Karpas-422 (cell line): ENCODE measurements around the gene BTBD16. TPM values are rescaled to one million over a fixed set of nuclear protein-coding genes. Genes with fewer than 3 reads are reported as not detected.

ENCODE experiments used
- DNase-seq: peaks from one replicate; pipeline ENCODE4 v3.0.0-alpha.2; 2015
- H2AFZ ChIP-seq: fragments of 200-600 bp; sonication (generic); 2 replicates; pipeline ENCODE4 v1.6.1; 2014; ENCODE audit warnings: antibody characterized with exemption, low read length, mixed read lengths
- H3K27ac ChIP-seq: fragments of 200-600 bp; sonication (generic); 2 replicates; pipeline ENCODE4 v1.5.1; 2014; ENCODE audit warnings: mild to moderate bottlenecking, low read length, moderate library complexity
- H3K27me3 ChIP-seq: fragments of 200-600 bp; sonication (generic); 2 replicates; pipeline ENCODE4 v1.6.1; 2014; ENCODE audit warnings: low read length, mixed read lengths
- H3K36me3 ChIP-seq: fragments of 200-600 bp; sonication (generic); 2 replicates; pipeline ENCODE4 v1.6.1; 2014; ENCODE audit warnings: low read length, mixed read lengths; ENCODE audit not compliant: insufficient read depth
- H3K4me1 ChIP-seq: fragments of 200-600 bp; sonication (generic); 2 replicates; pipeline ENCODE4 v1.6.1; 2014; ENCODE audit warnings: mild to moderate bottlenecking, low read length, mixed read lengths
- H3K4me2 ChIP-seq: fragments of 200-600 bp; sonication (generic); 2 replicates; pipeline ENCODE4 v1.6.1; 2014; ENCODE audit warnings: low read length, low read depth, mild to moderate bottlenecking; ENCODE audit not compliant: poor library complexity, severe bottlenecking
- H3K4me3 ChIP-seq: fragments of 200-600 bp; sonication (generic); 2 replicates; pipeline ENCODE4 v1.5.1; 2014; ENCODE audit warnings: mild to moderate bottlenecking, antibody characterized with exemption, low read length, mixed read lengths
- H3K79me2 ChIP-seq: fragments of 200-600 bp; sonication (generic); 2 replicates; pipeline ENCODE4 v1.6.1; 2014; ENCODE audit warnings: mild to moderate bottlenecking, low read length, mixed read lengths
- H3K9ac ChIP-seq: fragments of 200-600 bp; sonication (generic); 2 replicates; pipeline ENCODE4 v1.6.0; 2014; ENCODE audit warnings: low read length
- H3K9me2 ChIP-seq: fragments of 200-600 bp; sonication (generic), shearing (Covaris generic); replicated peaks from 2 replicates; pipeline ENCODE4 v1.6.0; 2014; ENCODE audit warnings: mild to moderate bottlenecking, low read length, moderate library complexity; ENCODE audit not compliant: insufficient read depth
- H3K9me3 ChIP-seq: fragments of 300-700, 200-600 bp; sonication (generic); 2 replicates; pipeline ENCODE4 v1.6.1; 2014; ENCODE audit warnings: low read length, mixed read lengths
- H4K20me1 ChIP-seq: fragments of 200-600 bp; sonication (generic); 2 replicates; pipeline ENCODE4 v1.6.1; 2014; ENCODE audit warnings: mild to moderate bottlenecking, antibody characterized with exemption, low read length, low read depth; ENCODE audit not compliant: insufficient read depth
- total RNA-seq: library from RNA; depleted of rRNA; stranded (reverse); fragments of >200 nt; shearing (Covaris generic); gene quantifications from 2 replicates; pipeline ENCODE4 v1.2.3, GENCODE V29; 2014; ENCODE audit warnings: low replicate concordance

Gene BTBD16
- total RNA-seq, 1 experiment from 2014 or later: not detected

GRCh38 chr10:122316224-122316884 lies 45.3 kb downstream of the BTBD16 start:
- Histone ChIP-seq H3K4me1 (no peaks in the 10 kb centered on the region), H4K20me1 (no peaks in the 10 kb centered on the region), H3K4me2 (no peak overlapping the region), H3K36me3 (no peaks in the 10 kb centered on the region), H3K27ac (no peak overlapping the region), H3K9me2 (no peaks in the 10 kb centered on the region), H3K9ac (no peak overlapping the region), H3K27me3 (no peaks in the 10 kb centered on the region), H3K9me3 (no peaks in the 10 kb centered on the region), H2AFZ (no peak overlapping the region), H3K79me2 (no peaks in the 10 kb centered on the region), H3K4me3 (no peak overlapping the region)
- no peak for DNase-seq

GRCh38 chr10:122321960-122322359 lies 50.9 kb downstream of the BTBD16 start:
- Histone ChIP-seq H3K9ac (no peak overlapping the region), H2AFZ (no peak overlapping the region), H3K4me3 (no peak overlapping the region), H3K27me3 (no peaks in the 10 kb centered on the region; the same call in 1 of the 2 replicates), H4K20me1 (no peaks in the 10 kb centered on the region), H3K36me3 (no peaks in the 10 kb centered on the region), H3K9me3 (no peaks in the 10 kb centered on the region), H3K4me1 (no peaks in the 10 kb centered on the region), H3K9me2 (no peaks in the 10 kb centered on the region), H3K27ac (no peak overlapping the region), H3K4me2 (no peak overlapping the region), H3K79me2 (no peaks in the 10 kb centered on the region)
- DNase-seq: no peak

GRCh38 chr10:122323189-122323588 lies 52.1 kb downstream of the BTBD16 start:
- Histone ChIP-seq H3K79me2 (no peaks in the 10 kb centered on the region), H3K4me1 (no peaks in the 10 kb centered on the region), H2AFZ (no peak overlapping the region), H3K36me3 (no peaks in the 10 kb centered on the region), H4K20me1 (no peaks in the 10 kb centered on the region), H3K4me3 (no peak overlapping the region), H3K27ac (no peak overlapping the region), H3K9me2 (no peaks in the 10 kb centered on the region), H3K9me3 (no peaks in the 10 kb centered on the region), H3K4me2 (no peak overlapping the region), H3K9ac (no peak overlapping the region), H3K27me3 (no peaks in the 10 kb centered on the region; the same call in 1 of the 2 replicates)
- no peak for DNase-seq

- H3K4me3 ChIP-seq: no peak overlapping the region
- H3K27me3 ChIP-seq: no peaks in the 10 kb centered on the region; the same call in 1 of the 2 replicates
- no peak overlapping the region for H2AFZ ChIP-seq
- H3K4me2 ChIP-seq: no peak overlapping the region
- no peak for DNase-seq
- H3K9me3 ChIP-seq: no peaks in the 10 kb centered on the region
- H3K4me1 ChIP-seq: no peaks in the 10 kb centered on the region
- H3K9ac ChIP-seq: no peak overlapping the region
- H3K36me3 ChIP-seq: no peaks in the 10 kb centered on the region
- no peaks in the 10 kb centered on the region for H4K20me1 ChIP-seq
- H3K27ac ChIP-seq: no peak overlapping the region
- H3K9me2 ChIP-seq: no peaks in the 10 kb centered on the region
- no peaks in the 10 kb centered on the region for H3K79me2 ChIP-seq
These were observed 53.0 kb downstream of the BTBD16 start for GRCh38 chr10:122323941-122324675.

GRCh38 chr10:122325235-122325634 lies 54.1 kb downstream of the BTBD16 start:
- Histone ChIP-seq H3K79me2 (no peaks in the 10 kb centered on the region), H3K27ac (no peak overlapping the region), H2AFZ (no peak overlapping the region), H3K9ac (no peak overlapping the region), H3K36me3 (no peaks in the 10 kb centered on the region), H3K9me2 (no peaks in the 10 kb centered on the region), H3K4me3 (no peak overlapping the region), H3K4me1 (no peaks in the 10 kb centered on the region), H3K9me3 (no peaks in the 10 kb centered on the region), H3K27me3 (no peaks in the 10 kb centered on the region; the same call in 1 of the 2 replicates), H4K20me1 (no peaks in the 10 kb centered on the region), H3K4me2 (no peak overlapping the region)
- DNase-seq: no peak

GRCh38 chr10:122326385-122326784 lies 55.3 kb downstream of the BTBD16 start:
- Histone ChIP-seq H3K79me2 (no peaks in the 10 kb centered on the region), H3K27ac (no peak overlapping the region), H3K4me3 (no peak overlapping the region), H3K4me1 (no peaks in the 10 kb centered on the region), H4K20me1 (no peaks in the 10 kb centered on the region), H3K36me3 (no peaks in the 10 kb centered on the region), H3K9me2 (no peaks in the 10 kb centered on the region), H2AFZ (no peak overlapping the region), H3K4me2 (no peak overlapping the region), H3K27me3 (no peaks in the 10 kb centered on the region; the same call in 1 of the 2 replicates), H3K9ac (no peak overlapping the region), H3K9me3 (no peaks in the 10 kb centered on the region)
- DNase-seq: no peak

- H3K79me2 ChIP-seq: no peaks in the 10 kb centered on the region
- no peak overlapping the region for H2AFZ ChIP-seq
- H3K9me3 ChIP-seq: no peaks in the 10 kb centered on the region
- H3K4me1 ChIP-seq: no peaks in the 10 kb centered on the region
- H4K20me1 ChIP-seq: no peaks in the 10 kb centered on the region
- no peak for DNase-seq
- H3K36me3 ChIP-seq: no peaks in the 10 kb centered on the region
- H3K27me3 ChIP-seq: no peaks in the 10 kb centered on the region; the same call in 1 of the 2 replicates
- H3K9ac ChIP-seq: no peak overlapping the region
- no peaks in the 10 kb centered on the region for H3K9me2 ChIP-seq
- no peak overlapping the region for H3K4me3 ChIP-seq
- H3K27ac ChIP-seq: no peak overlapping the region
- no peak overlapping the region for H3K4me2 ChIP-seq
These were observed 55.7 kb downstream of the BTBD16 start for GRCh38 chr10:122326806-122327205.

GRCh38 chr10:122327237-122328206 lies 56.4 kb downstream of the BTBD16 start:
- Histone ChIP-seq H2AFZ (no peak overlapping the region), H3K4me3 (no peak overlapping the region), H4K20me1 (no peaks in the 10 kb centered on the region), H3K4me1 (no peaks in the 10 kb centered on the region), H3K27ac (no peak overlapping the region), H3K4me2 (no peak overlapping the region), H3K27me3 (no peaks in the 10 kb centered on the region; the same call in 1 of the 2 replicates), H3K9ac (no peak overlapping the region), H3K9me3 (no peaks in the 10 kb centered on the region), H3K9me2 (no peaks in the 10 kb centered on the region), H3K79me2 (no peaks in the 10 kb centered on the region), H3K36me3 (no peaks in the 10 kb centered on the region)
- DNase-seq: no peak
